Endothelial cell of umbilical vein (primary cell): ENCODE data around the gene FER.

Experiments
- CTCF ChIP-seq, 2 donors: IDR thresholded peaks; 1 replicate in 1 of 2; 2 replicates in 1 of 2; pipeline ENCODE4 v1.5.1; 2011; ENCODE audit warnings: low read length in 2 of 2, mild to moderate bottlenecking in 2 of 2, moderate library complexity in 2 of 2, control low read depth in 1 of 2, inconsistent platforms in 1 of 2, low read depth in 1 of 2; ENCODE audit not compliant: insufficient read depth in 1 of 2; ENCODE audit errors: extremely low read depth in 1 of 2
- MAX ChIP-seq: IDR thresholded peaks from 2 replicates; pipeline ENCODE4 v1.6.1; 2011; ENCODE audit not compliant: insufficient read depth, insufficient read length
- POLR2A ChIP-seq: IDR thresholded peaks from 2 replicates; pipeline ENCODE4 v1.6.1; 2012; ENCODE audit warnings: low read depth, mild to moderate bottlenecking, control low read depth, low read length

GRCh38 chr5:108711898-108712297 lies 35.8 kb upstream of the FER start:
- TF ChIP-seq CTCF (IDR thresholded peaks at IDR 0.05; ENCODE audit: extremely low read depth in 1 of 2, insufficient read depth in 1 of 2, low read depth in 1 of 2, low read length in 2 of 2) (no peak), MAX (no peak), POLR2A (no peak)
